HCT116 (cell line): ENCODE data around the gene CCDC30. TPM values are rescaled to one million over a fixed set of nuclear protein-coding genes. Genes with fewer than 3 reads are reported as not detected.

Experiments
- ATAC-seq: fragments of 200-7000 bp; cut with Tn5 transposase; 2 replicates; pipeline ENCODE4 v1.9.1; 2020; ENCODE audit warnings: mild to moderate bottlenecking, moderate library complexity
- BruUV-seq: library from RNA; stranded (reverse); fragments of 400-500 nt; replicated peaks from 2 replicates; lab custom pipeline; 2021; lab: Mats Ljungman, UMichigan
- CTCF ChIA-PET: fragments of 300-600 bp; sonication (Branson Sonifier 250); formaldehyde crosslinking; loops from one replicate; lab custom pipeline; 2021; ENCODE audit warnings: antibody characterized with exemption; lab: Charles Lee
- POLR2A ChIA-PET: fragments of 300-600, 350-600 bp; sonication (Branson Sonifier 250); formaldehyde crosslinking; loops from one replicate; lab custom pipeline; 2021; ENCODE audit warnings: antibody characterized with exemption; lab: Charles Lee
- RAD21 ChIA-PET, 2 experiments: fragments of 300-600 bp; sonication (Branson Sonifier 250); formaldehyde crosslinking; loops; one replicate each; lab custom pipeline; 2023; ENCODE audit warnings: low total read pairs in 2 of 2; ENCODE audit not compliant: uncharacterized antibody in 2 of 2, unreplicated experiment in 2 of 2, low non-redundant PET in 1 of 2; lab: Charles Lee
- DNase-seq: peaks from one replicate; pipeline ENCODE4 v3.0.0-alpha.2; 2010; ENCODE audit warnings: low read depth, low spot score
- H2AFZ ChIP-seq: fragments of 200-600 bp; shearing (Covaris generic), sonication (generic); 2 replicates; pipeline ENCODE4 v1.6.1; 2017; ENCODE audit warnings: low read depth, mixed run types, mixed read lengths, antibody characterized with exemption, low read length; ENCODE audit not compliant: poor library complexity, severe bottlenecking
- H3K27ac ChIP-seq: 2 replicates; pipeline ENCODE4 v1.5.1; 2012; ENCODE audit warnings: low read depth, low read length
- H3K27me3 ChIP-seq: fragments of 200-600 bp; sonication (generic); 2 replicates; pipeline ENCODE4 v1.6.1; 2016; ENCODE audit warnings: mixed run types, low read length, mixed read lengths; ENCODE audit not compliant: insufficient read depth
- H3K36me3 ChIP-seq, 2 experiments: fragments of 200-500 bp in 1 of 2; fragments of 200-600 bp in 1 of 2; sonication (Bioruptor generic) in 1 of 2; sonication (generic) in 1 of 2; 2 replicates each; pipeline versions ENCODE4 v1.5.1 to v1.6.1; 2014 to 2016; ENCODE audit warnings: low read length in 2 of 2, inconsistent platforms in 1 of 2, mixed read lengths in 1 of 2, mixed run types in 1 of 2; ENCODE audit not compliant: insufficient read depth in 2 of 2, control insufficient read depth in 1 of 2
- H3K4me1 ChIP-seq, 2 experiments: fragments of 200-600 bp in 1 of 2; sonication (generic) in 1 of 2; 2 replicates each; pipeline versions ENCODE4 v1.5.1 to v1.6.1; 2012 to 2017; ENCODE audit warnings: low read length in 2 of 2, inconsistent platforms in 1 of 2, mild to moderate bottlenecking in 1 of 2, mixed read lengths in 1 of 2, mixed run types in 1 of 2, moderate library complexity in 1 of 2; ENCODE audit not compliant: insufficient read depth in 2 of 2, control insufficient read depth in 1 of 2
- H3K4me2 ChIP-seq: fragments of 200-600 bp; sonication (generic); 2 replicates; pipeline ENCODE4 v1.6.1; 2017; ENCODE audit warnings: mixed run types, low read length, mixed read lengths
- H3K4me3 ChIP-seq, 2 experiments: fragments of 200-600 bp in 1 of 2; sonication (generic) in 1 of 2; replicated peaks in 1 of 2; 2 replicates each; pipeline ENCODE4 v1.5.1; 2011 to 2016; ENCODE audit warnings: low read length in 2 of 2, control low read depth in 1 of 2, low read depth in 1 of 2, mild to moderate bottlenecking in 1 of 2, mixed read lengths in 1 of 2, mixed run types in 1 of 2
- H3K79me2 ChIP-seq: fragments of 200-600 bp; sonication (generic); 2 replicates; pipeline ENCODE4 v1.6.1; 2017; ENCODE audit warnings: mild to moderate bottlenecking, mixed run types, low read length, moderate library complexity, mixed read lengths; ENCODE audit not compliant: insufficient read depth
- H3K9ac ChIP-seq: fragments of 200-600 bp; sonication (generic); 2 replicates; pipeline ENCODE4 v1.6.1; 2016; ENCODE audit warnings: low read length, mixed read lengths
- H3K9me2 ChIP-seq: fragments of 200-600 bp; sonication (generic), shearing (Covaris generic); 2 replicates; pipeline ENCODE4 v1.6.1; 2017; ENCODE audit warnings: mixed run types, mild to moderate bottlenecking, moderate library complexity; ENCODE audit not compliant: insufficient read depth
- H3K9me3 ChIP-seq, 2 experiments: fragments of 200-500 bp in 1 of 2; fragments of 200-600 bp in 1 of 2; sonication (Bioruptor generic) in 1 of 2; sonication (generic) in 1 of 2; 2 replicates each; pipeline ENCODE4 v1.6.1; 2014 to 2017; ENCODE audit warnings: low read length in 2 of 2, mixed read lengths in 2 of 2, inconsistent platforms in 1 of 2, low read depth in 1 of 2, mild to moderate bottlenecking in 1 of 2, mixed run types in 1 of 2, moderate library complexity in 1 of 2; ENCODE audit not compliant: control insufficient read depth in 1 of 2, insufficient read depth in 1 of 2
- H4K20me1 ChIP-seq: fragments of 200-600 bp; sonication (generic), shearing (Covaris generic); 2 replicates; pipeline ENCODE4 v1.6.1; 2017; ENCODE audit warnings: mixed run types, mild to moderate bottlenecking, moderate library complexity; ENCODE audit not compliant: insufficient read depth
- ATF3 ChIP-seq: IDR thresholded peaks from 2 replicates; pipeline ENCODE4 v1.6.1; 2012
- CTCF ChIP-seq, 3 experiments: fragments of 200-600 bp in 1 of 3; sonication (generic) in 1 of 3; IDR thresholded peaks in 2 of 3; conservative IDR thresholded peaks in 1 of 3; 2 replicates each; pipeline ENCODE4 v1.5.1; 2012 to 2017; ENCODE audit warnings: low read depth in 2 of 3, low read length in 2 of 3, antibody characterized with exemption in 1 of 3, borderline replicate concordance in 1 of 3, control low read depth in 1 of 3, mild to moderate bottlenecking in 1 of 3, mixed read lengths in 1 of 3, mixed run types in 1 of 3, moderate library complexity in 1 of 3; ENCODE audit not compliant: insufficient read depth in 1 of 3
- EGR1 ChIP-seq: IDR thresholded peaks from 2 replicates; pipeline ENCODE4 v1.6.1; 2012; ENCODE audit warnings: low read depth
- ELF1 ChIP-seq: IDR thresholded peaks from 2 replicates; pipeline ENCODE4 v1.6.1; 2012; ENCODE audit warnings: low read depth, borderline replicate concordance
- JUND ChIP-seq: IDR thresholded peaks from 2 replicates; pipeline ENCODE4 v1.6.1; 2012
- MAX ChIP-seq: IDR thresholded peaks from 2 replicates; pipeline ENCODE4 v1.6.1; 2012
- POLR2A ChIP-seq: IDR thresholded peaks from 2 replicates; pipeline ENCODE4 v1.7.0; 2011; ENCODE audit warnings: borderline replicate concordance; ENCODE audit not compliant: insufficient read depth, insufficient read length; ENCODE audit errors: extremely low read depth
- POLR2AphosphoS5 ChIP-seq: IDR thresholded peaks from 2 replicates; pipeline ENCODE4 v1.6.1; 2011; ENCODE audit warnings: mild to moderate bottlenecking, low read depth, low read length, moderate library complexity
- REST ChIP-seq: IDR thresholded peaks from 2 replicates; pipeline ENCODE4 v1.6.1; 2012; ENCODE audit warnings: low read depth
- SIN3A ChIP-seq: IDR thresholded peaks from 2 replicates; pipeline ENCODE4 v1.6.1; 2012; ENCODE audit warnings: low read depth
- SRF ChIP-seq: IDR thresholded peaks from 2 replicates; pipeline ENCODE4 v1.6.1; 2012; ENCODE audit warnings: low read depth
- intact Hi-C: fragments of 100-400 bp; cut with micrococcal nuclease; formaldehyde crosslinking; loops from 2 replicates; pipeline ENCODE4 v1.10.0; 2022
- total RNA-seq: library from RNA; stranded (reverse); gene quantifications from one replicate; pipeline ENCODE4 v1.2.1, GENCODE V29; 2021; ENCODE audit not compliant: unreplicated experiment

The CCDC30 gene
- total RNA-seq, 1 experiment from 2014 or later = 2.0 TPM

GRCh38 chr1:42670425-42670824, 207.3 kb downstream of the CCDC30 start (continued):
- no peak for TF ChIP-seq REST
- no peak for TF ChIP-seq ATF3
- no peak for TF ChIP-seq POLR2AphosphoS5

GRCh38 chr1:42674214-42674613, 211.1 kb downstream of the CCDC30 start:
- peaks cover 18 to 41% of the 10 kb centered on the region in 2 experiments for H3K36me3 ChIP-seq
- H4K20me1 ChIP-seq = no peaks in the 10 kb centered on the region; the same call in 1 of the 2 replicates
- CTCF ChIA-PET = no interaction called here
- no peaks in the 10 kb centered on the region for H3K4me1 ChIP-seq
- no peak overlapping the region for H2AFZ ChIP-seq
- no peak overlapping the region for H3K4me2 ChIP-seq
- no peak for DNase-seq
- H3K9me3 ChIP-seq = no peaks in the 10 kb centered on the region
- no peaks in the 10 kb centered on the region for H3K9me2 ChIP-seq
- no peak for TF ChIP-seq MAX
- TF ChIP-seq ELF1 = no peak
- no peak for TF ChIP-seq ATF3
- TF ChIP-seq SRF = no peak
- no peak for TF ChIP-seq POLR2A
- TF ChIP-seq EGR1 = no peak
- no peak for TF ChIP-seq JUND
- no peak for TF ChIP-seq CTCF (IDR thresholded peaks at IDR 0.05 in 2 of 3, conservative IDR thresholded peaks at IDR 0.05 in 1 of 3; ENCODE audit: borderline replicate concordance in 1 of 3, insufficient read depth in 1 of 3, low read depth in 2 of 3, low read length in 2 of 3)
- no peak for TF ChIP-seq REST
- TF ChIP-seq SIN3A = no peak
- TF ChIP-seq, all 23 proteins: peak for 0
- no peaks in the 10 kb centered on the region for H3K27me3 ChIP-seq
- H3K9ac ChIP-seq = no peak overlapping the region
- intact Hi-C loops = no loop called here
- H3K4me3 ChIP-seq = no peak overlapping the region
- no peak for ATAC-seq
- BruUV-seq = no TSS peak
- ChIA-PET POLR2A (interaction anchor here (0.7 kb wide), 1 partner anchor 8 kb away, joined by 3 read pairs; the partner anchor contains the start of gene YBX1), RAD21 (no interaction called here)
- no peak overlapping the region for H3K27ac ChIP-seq
- no peaks in the 10 kb centered on the region for H3K79me2 ChIP-seq
